ENCODE data around the gene RFLNA.

DNA sequence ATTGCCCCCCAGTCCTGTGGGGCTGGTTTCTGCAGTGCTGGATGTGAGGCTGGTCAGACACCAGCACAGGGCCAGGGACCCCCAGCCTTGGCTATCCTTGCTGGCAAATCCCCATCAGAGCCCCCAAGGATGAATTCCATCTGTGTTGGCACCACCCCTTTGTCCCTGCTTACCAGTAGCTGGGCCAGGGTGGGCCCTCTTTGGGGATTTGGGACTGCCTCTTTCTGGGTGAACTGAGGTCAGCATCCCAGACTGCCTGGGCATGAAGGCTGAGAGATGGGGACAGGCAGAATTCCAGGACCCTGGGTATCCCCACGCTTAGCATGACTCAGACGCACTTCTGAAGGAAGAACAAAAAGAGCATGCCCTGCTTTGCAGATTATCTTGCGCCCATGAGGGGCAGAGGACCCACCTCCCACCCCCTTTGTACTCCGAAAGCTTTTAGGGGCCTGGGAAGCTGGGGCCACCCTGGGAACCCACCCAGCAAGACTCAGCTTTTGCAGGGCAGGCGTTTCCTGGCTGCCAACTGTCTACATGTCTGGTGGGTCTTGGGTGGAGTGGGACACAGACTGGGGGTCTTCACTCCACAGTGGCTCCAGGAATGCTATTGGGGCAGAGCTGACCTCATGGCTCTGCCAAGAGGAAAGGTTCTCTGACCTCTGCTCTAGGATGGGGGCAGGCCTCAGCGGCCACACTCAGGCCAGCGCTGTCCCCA lies 26.8 kb downstream of the RFLNA start:
- TF ChIP-seq, protein P1, sequence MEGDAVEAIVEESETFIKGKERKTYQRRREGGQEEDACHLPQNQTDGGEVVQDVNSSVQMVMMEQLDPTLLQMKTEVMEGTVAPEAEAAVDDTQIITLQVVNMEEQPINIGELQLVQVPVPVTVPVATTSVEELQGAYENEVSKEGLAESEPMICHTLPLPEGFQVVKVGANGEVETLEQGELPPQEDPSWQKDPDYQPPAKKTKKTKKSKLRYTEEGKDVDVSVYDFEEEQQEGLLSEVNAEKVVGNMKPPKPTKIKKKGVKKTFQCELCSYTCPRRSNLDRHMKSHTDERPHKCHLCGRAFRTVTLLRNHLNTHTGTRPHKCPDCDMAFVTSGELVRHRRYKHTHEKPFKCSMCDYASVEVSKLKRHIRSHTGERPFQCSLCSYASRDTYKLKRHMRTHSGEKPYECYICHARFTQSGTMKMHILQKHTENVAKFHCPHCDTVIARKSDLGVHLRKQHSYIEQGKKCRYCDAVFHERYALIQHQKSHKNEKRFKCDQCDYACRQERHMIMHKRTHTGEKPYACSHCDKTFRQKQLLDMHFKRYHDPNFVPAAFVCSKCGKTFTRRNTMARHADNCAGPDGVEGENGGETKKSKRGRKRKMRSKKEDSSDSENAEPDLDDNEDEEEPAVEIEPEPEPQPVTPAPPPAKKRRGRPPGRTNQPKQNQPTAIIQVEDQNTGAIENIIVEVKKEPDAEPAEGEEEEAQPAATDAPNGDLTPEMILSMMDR (IDR thresholded peaks at IDR 0.05) = no peak
- TF ChIP-seq POLR2A (IDR thresholded peaks at IDR 0.05) (no peak), POLR2AphosphoS5 (IDR thresholded peaks at IDR 0.05) (no peak)
